ENCODE results near the gene FAM135A.
"Not testable (repeated sequence)": the region's sequence is repeated elsewhere in the genome, so short reads cannot be mapped to it uniquely, and the experiment has no call there.

The FAM135A gene

GRCh38 chr6:70470016-70470415 is 56.7 kb downstream of the FAM135A start:
- no peak for DNase-seq

- not testable (repeated sequence) for DNase-seq
Observed at GRCh38 chr6:70470510-70470909, 57.2 kb downstream of the FAM135A start.

- no peak for DNase-seq
Observed at GRCh38 chr6:70474751-70475150, 61.4 kb downstream of the FAM135A start.

GRCh38 chr6:70479236-70479635 is 65.9 kb downstream of the FAM135A start:
- DNase-seq = no peak

- DNase-seq = not testable (repeated sequence)
Observed at GRCh38 chr6:70486638-70487037, 73.3 kb downstream of the FAM135A start.

DNA sequence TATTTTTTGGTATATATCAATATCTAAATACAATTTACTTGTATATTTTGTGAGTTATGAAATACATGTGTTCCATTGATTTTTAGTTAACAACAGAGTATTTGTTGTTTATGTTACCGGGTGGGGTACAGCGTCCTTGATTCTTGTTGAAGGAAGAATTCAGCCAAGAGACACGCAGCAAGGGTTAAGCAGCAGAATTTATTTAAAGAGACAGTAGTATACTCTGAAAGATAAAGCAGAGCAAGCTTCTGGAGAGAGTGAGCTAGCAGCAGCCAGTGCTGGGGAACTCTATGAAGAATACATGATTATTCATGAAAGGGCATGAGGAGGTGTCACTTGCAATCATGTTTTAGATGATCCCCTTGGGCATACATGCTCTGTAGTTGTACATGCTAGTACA is 76.1 kb downstream of the FAM135A start:
- no peak for DNase-seq

- no peak for DNase-seq
Observed at GRCh38 chr6:70494833-70495232, 81.5 kb downstream of the FAM135A start.

DNA sequence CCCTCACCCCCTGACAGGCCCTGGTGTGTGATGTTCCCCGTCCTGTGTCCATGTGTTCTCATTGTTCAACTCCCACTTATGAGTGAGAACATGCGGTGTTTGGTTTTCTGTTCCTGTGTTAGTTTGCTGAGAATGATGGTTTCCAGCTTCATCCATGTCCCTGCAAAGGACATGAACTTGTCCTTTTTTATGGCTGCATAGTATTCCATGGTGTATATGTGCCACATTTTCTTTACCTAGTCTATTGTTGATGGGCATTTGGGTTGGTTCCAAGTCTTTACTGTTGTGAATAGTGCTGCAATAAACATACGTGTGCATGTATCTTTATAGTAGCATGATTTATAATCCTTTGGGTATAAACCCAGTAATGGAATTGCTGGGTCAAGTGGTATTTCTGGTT is 82.5 kb downstream of the FAM135A start:
- DNase-seq = not testable (repeated sequence)

DNA sequence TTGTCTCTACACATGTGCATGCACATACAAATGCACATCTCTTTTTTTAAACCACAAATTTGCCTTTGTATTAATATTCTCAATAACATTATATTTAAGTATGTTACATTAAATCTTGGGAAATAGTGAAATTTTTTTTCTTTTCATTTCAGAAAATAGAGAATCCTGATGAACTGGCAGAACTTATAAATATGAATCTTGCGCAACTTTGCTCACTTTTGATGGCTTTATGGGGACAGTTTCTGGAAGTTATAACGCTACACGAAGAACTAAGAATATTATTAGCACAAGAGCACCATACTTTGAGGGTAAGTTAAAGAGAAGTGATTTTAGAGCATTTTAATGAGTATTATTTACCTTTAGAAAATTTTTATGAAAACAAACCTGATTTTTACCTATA is 89.2 kb downstream of the FAM135A start:
- no peak for DNase-seq

GRCh38 chr6:70503813-70504465 is 90.6 kb downstream of the FAM135A start:
- DNase-seq = no peak

GRCh38 chr6:70506321-70506720 is 93.0 kb downstream of the FAM135A start:
- DNase-seq = no peak

DNA sequence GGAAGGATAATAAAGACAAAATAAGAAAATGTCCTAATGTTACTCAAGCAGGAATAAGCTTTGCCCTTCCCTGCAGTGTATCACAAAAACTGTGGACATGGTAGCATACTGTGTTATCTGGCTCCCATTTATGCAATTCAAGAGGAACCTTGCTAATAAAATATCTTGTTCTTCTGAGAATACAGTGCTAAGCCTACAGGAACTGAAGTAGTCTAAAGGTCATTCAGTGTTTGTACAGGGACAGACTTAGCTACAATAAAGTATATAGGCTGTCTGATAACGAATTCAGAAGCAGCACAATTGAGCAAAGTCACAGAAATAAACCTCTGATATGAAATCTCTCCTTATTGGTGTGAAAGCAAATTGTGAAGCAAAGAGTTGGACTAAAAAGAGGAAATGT is 93.9 kb downstream of the FAM135A start:
- DNase-seq = no peak

GRCh38 chr6:70508953-70509352 is 95.6 kb downstream of the FAM135A start:
- DNase-seq = no peak

DNA sequence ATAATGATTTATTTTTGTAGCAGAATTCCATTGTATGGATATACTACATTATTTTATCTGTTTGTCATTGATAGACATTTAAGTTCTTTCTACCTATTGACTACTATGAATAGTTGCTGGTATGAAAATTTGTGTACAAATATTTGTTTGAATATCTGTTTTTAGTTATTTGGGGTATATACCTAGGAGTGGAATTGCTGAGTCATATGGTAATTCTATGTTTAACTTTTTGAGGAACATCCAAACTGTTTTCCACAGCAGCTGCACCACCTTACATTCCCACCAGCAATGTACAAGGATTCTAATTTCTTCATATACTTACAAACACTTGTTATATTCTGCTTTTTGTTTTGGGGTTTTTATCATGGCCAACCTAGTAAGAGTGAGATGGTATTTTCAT is 97.3 kb downstream of the FAM135A start:
- DNase-seq = no peak

DNA sequence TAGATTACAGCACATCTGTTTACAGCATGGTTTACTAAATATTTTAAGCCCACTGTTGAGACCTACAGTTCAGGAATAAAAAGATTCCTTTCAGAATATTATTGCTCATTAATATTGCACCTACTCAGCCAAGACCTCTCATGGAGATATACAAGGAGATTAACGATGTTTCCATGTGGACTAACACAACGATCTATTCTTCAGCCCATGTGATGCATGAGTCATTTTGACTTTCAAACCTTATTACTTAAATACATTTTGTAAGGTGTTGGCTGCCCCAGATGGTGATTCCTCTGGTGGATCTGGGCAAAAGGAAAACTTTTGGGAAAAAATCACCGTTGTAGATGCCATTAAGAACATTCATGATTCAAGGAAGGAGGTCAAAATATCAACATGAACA is 105.4 kb downstream of the FAM135A start:
- no peak for DNase-seq

DNA sequence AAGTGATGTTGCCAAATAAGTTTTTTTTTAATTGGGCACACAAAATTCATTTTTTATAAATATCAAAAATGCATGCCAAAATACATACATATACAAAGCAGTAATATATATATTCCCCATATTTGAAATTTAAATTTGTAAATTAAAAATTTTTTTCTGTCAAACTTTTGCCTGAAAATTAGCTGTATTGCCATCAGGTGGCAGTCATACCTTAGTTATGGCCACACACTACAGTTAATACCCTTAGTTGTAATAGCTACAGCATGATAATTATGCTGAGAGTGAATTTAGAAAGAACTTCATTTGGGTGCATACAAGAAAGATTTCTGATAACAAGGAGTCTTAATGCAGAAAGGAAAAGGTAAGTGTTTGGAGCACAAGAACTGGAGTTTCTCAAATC is 107.3 kb downstream of the FAM135A start:
- DNase-seq = no peak

- no peak for DNase-seq
Observed at GRCh38 chr6:70524721-70525286, 111.5 kb downstream of the FAM135A start.

DNA sequence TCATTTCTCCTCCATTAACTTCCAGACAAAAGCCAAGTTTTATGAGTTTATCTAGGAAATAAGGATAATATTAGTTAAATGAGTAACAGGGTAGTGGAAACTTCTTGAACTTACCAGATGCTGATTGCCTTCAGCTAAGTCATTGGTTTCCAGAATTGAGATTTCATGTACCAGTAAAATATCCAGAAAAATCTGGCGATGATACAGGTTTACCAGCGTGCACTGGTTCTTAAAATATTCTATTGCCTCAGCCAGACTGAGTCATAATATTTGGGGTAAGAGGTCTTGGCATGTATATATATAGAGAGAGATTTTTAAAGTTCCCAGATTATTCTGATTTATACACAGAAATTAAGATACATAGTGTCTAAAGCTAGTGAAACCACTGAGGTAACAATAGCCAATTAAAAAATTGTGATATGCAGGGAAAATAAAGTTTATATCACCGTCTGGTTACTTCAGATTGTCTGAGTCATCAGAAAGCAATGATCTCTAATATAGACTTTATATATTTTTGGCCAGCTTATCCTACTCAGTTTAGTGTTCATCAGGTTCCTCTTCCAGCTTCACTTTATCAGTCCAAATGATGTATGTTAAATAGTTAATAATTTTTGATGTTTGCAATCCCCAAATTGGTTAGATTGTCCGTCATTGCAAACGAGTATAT is 113.9 kb downstream of the FAM135A start:
- no peak for DNase-seq

DNA sequence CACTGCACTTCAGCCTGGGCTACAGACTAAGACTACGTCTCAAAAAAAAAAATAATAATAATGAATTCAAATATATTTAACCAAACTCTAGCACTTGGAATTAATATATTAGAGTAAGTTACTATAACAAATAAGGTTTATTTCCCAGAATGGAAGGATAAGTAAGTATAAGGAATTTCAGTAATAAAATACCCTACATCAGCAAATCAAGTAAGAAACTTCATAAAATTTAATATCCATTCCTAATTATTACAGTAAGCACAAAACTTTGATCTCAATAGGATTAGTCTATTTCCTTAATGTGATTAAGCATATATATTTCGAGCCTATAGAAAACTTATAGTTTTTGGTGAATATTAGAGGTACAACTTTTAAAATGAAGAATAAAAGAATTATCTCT is 116.7 kb downstream of the FAM135A start:
- DNase-seq = no peak

DNA sequence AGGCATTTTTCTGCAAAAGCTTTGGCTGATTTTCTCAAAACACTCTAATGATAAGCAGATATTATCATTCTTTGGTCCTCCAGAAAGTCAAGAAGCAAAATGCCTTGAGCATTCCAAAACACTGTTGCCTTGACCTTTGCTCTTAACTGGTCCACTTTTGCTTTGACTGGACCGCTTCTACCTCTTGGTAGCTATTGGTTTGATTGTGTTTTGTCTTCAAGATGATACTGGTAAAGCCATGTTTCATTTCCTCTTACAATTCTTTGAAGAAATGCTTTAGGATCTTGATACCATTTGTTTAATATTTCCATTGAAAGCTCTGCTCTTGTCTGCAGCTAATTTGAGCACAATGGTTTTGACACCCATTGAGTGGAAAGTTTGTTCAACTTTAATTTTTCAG is 117.8 kb downstream of the FAM135A start:
- DNase-seq = no peak

- DNase-seq = no peak
Observed at GRCh38 chr6:70537266-70537665, 124.0 kb downstream of the FAM135A start.

GRCh38 chr6:70538376-70538775 is 125.1 kb downstream of the FAM135A start:
- no peak for DNase-seq

DNA sequence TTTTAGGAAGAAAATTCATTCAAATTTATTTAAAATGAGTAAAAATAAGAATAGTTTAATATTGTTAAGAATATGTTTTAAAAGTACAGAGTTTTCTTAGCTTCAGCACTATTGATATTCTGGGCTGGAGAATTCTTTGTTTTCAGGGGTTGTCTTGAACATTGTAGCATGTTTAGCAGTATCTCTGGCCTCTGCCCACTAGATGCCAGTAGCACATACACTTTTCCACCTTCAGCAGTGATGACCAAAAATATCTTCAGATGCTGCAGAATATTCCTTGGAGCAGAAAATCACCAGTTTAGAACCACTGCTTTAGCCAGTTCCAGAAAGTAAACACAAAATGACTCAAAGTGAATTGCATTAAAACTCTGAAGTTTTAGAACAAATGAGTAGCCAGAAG is 134.0 kb downstream of the FAM135A start:
- peak; percentile 24 for DNase-seq

GRCh38 chr6:70547905-70548304 is 134.6 kb downstream of the FAM135A start:
- DNase-seq = no peak

DNA sequence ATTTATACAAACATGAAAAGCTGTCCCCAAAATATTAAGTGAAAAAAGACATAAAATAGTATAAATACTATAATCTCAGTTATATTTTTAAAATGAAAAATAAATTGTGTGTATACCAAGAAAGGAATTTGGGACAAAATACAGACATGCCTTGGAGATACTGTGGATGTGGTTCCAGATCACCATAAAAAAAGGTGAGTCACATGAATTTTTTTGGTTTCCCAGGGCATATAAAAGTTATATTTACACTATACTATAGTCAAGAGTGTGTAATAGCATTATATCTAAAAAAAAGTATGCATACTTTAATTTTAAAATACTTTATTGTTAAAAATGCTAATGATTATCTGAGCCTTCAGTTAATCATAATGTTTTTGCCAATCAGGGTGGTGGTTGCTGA is 136.0 kb downstream of the FAM135A start:
- DNase-seq = no peak

All from femur (tissue), 1 donor.